ENCODE measurements around the gene AGBL3.
"Not testable (repeated sequence)": the region's sequence is repeated elsewhere in the genome, so short reads cannot be mapped to it uniquely, and the experiment has no call there.

DNA sequence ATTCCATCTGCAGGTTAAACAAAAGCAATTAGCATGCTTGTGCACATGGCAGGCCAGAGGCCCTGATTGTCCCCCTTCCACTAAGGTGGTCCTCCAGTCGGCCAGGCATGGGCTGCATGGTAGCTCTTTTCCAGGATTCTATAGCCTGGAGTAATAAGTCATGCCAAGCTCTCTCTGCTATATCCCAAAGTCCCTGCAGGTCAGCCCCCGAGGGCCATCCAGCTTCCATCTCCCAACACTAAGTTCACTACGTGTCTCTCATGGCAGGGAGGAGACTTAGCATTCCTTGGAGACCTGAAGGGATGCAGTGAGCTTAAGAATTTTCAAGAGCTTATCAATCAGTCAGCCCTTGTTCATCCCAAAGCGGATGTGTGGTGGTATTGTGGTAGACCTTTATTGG, 187.6 kb downstream of the AGBL3 start:
- not testable (repeated sequence) for TF ChIP-seq POLR2A (IDR thresholded peaks at IDR 0.05; ENCODE audit: low read length); GATA1 (IDR thresholded peaks at IDR 0.05; ENCODE audit: low read depth, low read length)
